ENCODE results near the gene CLDN5.

DNA sequence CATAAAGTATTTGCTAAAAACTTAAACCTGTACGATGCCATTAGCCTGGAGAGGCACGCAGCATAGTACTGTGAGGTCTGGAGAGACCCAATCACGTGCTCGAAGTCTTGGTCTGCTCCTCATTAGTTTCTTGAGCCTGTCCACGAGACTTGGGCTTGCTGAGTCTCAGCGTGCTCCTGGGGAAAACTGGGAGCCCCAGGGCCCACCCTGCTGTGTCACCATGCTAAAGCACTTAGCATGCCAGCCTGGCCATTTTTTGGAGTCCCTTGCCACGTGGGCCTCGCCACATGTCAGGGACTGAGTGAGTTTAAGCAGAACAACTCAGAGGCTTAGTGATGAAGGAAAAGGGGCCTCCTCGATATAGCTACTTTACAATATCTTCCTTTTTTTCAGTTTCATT is 41.9 kb downstream of the CLDN5 start:
- TF ChIP-seq POLR2AphosphoS5 (IDR thresholded peaks at IDR 0.05; ENCODE audit: borderline replicate concordance, low read depth, low read length) (no peak), EZH2 (IDR thresholded peaks at IDR 0.05) (no peak), FOXP2 (optimal IDR thresholded peaks at IDR 0.05; ENCODE audit: control extremely low read depth, extremely low read length, insufficient read depth) (no peak)
